Ishikawa (cell line): ENCODE results near the gene BLM.

Source experiments
- CEBPB ChIP-seq: IDR thresholded peaks from 2 replicates; pipeline ENCODE4 v1.6.1; 2012
- CREB1 ChIP-seq: IDR thresholded peaks from 2 replicates; pipeline ENCODE4 v1.6.1; 2012; ENCODE audit warnings: low read depth
- EGR1 ChIP-seq: IDR thresholded peaks from 2 replicates; pipeline ENCODE4 v1.6.1; 2012
- EP300 ChIP-seq: IDR thresholded peaks from 2 replicates; pipeline ENCODE4 v1.6.1; 2012; ENCODE audit warnings: borderline replicate concordance
- FOXM1 ChIP-seq: IDR thresholded peaks from 2 replicates; pipeline ENCODE4 v1.6.1; 2012; ENCODE audit warnings: low read depth, borderline replicate concordance
- NFIC ChIP-seq: IDR thresholded peaks from 2 replicates; pipeline ENCODE4 v1.6.1; 2012
- RAD21 ChIP-seq: IDR thresholded peaks from 2 replicates; pipeline ENCODE4 v1.6.1; 2012; ENCODE audit warnings: low read depth
- REST ChIP-seq: IDR thresholded peaks from 2 replicates; pipeline ENCODE4 v1.6.1; 2012; ENCODE audit warnings: low read depth, mild to moderate bottlenecking
- TAF1 ChIP-seq: IDR thresholded peaks from 2 replicates; pipeline ENCODE4 v1.6.1; 2012; ENCODE audit warnings: low read depth, mild to moderate bottlenecking
- TCF12 ChIP-seq: IDR thresholded peaks from 2 replicates; pipeline ENCODE4 v1.6.1; 2012; ENCODE audit warnings: low read depth
- TEAD4 ChIP-seq: IDR thresholded peaks from 2 replicates; pipeline ENCODE4 v1.6.1; 2012
- YY1 ChIP-seq: IDR thresholded peaks from 2 replicates; pipeline ENCODE4 v1.6.1; 2012; ENCODE audit warnings: low read depth
- ZBTB7A ChIP-seq: IDR thresholded peaks from 2 replicates; pipeline ENCODE4 v1.6.1; 2012; ENCODE audit warnings: low read depth
- TF ChIP-seq, protein P1 (sequence below): IDR thresholded peaks from 2 replicates; pipeline ENCODE4 v1.6.1; 2012
- TF ChIP-seq, protein P2 (sequence below): IDR thresholded peaks from 2 replicates; pipeline ENCODE4 v1.6.1; 2012

Gene BLM

DNA sequence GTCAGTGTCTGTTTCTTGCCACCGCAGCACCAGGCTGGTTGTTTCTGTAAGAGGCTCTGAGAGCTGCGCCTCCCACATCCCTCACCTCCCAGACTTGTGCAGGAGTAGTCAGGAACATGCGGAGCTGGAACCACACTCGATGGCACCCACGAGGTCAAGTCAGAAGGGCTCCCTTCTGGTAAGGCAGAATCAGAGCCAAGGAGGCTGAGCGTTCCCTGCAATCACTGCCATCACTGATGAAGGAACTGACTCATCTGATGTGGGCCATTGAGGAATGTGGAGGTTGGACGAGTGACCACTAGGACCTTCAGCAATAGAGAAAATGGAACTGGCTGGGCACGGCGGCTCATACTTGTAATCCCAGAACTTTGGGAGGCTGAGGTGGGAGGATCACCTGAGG is 35.7 kb upstream of the BLM start:
- no peak for TF ChIP-seq CREB1

- TF ChIP-seq EP300 (no peak), NFIC (no peak), EGR1 (no peak), CREB1 (no peak), TEAD4 (no peak), TAF1 (no peak), TCF12 (no peak), YY1 (no peak), REST (no peak), CEBPB (no peak), RAD21 (no peak), FOXM1 (no peak), ZBTB7A (no peak)
- TF ChIP-seq, protein P1, sequence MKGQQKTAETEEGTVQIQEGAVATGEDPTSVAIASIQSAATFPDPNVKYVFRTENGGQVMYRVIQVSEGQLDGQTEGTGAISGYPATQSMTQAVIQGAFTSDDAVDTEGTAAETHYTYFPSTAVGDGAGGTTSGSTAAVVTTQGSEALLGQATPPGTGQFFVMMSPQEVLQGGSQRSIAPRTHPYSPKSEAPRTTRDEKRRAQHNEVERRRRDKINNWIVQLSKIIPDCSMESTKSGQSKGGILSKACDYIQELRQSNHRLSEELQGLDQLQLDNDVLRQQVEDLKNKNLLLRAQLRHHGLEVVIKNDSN: no peak
- TF ChIP-seq, protein P2, sequence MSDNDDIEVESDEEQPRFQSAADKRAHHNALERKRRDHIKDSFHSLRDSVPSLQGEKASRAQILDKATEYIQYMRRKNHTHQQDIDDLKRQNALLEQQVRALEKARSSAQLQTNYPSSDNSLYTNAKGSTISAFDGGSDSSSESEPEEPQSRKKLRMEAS: no peak
Observed at GRCh38 chr15:90683371-90683770, 33.8 kb upstream of the BLM start.

GRCh38 chr15:90683876-90684275 is 33.3 kb upstream of the BLM start:
- TF ChIP-seq, protein P1: no peak
- TF ChIP-seq REST (no peak), TAF1 (no peak), TEAD4 (no peak), FOXM1 (no peak), RAD21 (no peak), YY1 (no peak), EP300 (no peak), NFIC (no peak), TCF12 (no peak), CEBPB (no peak), CREB1 (no peak), EGR1 (no peak), ZBTB7A (no peak)
- TF ChIP-seq, protein P2: no peak

DNA sequence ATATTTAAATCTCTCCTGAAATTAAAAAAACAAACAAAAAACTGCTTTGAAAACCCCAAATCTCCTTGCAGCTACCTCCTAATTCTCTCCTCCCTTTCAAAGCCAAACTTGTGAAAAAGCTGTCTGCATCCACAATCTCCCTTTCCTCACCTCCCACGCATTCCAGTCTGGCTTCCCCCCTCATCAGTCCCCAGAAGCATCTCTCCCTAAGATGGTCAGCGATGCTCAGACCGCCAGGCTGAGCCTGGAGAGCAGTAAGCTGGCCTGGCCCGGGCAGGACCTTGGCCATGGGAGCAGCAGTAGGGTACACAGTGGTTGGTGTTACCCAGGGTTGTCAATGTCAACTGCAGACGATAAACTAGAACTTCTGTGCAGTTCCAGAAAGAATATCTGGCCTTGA is 32.9 kb upstream of the BLM start:
- TF ChIP-seq CREB1 (no peak), TAF1 (no peak), RAD21 (no peak), REST (no peak), TEAD4 (no peak), YY1 (no peak), FOXM1 (no peak), TCF12 (no peak), ZBTB7A (no peak), CEBPB (no peak), NFIC (no peak), EP300 (no peak), EGR1 (no peak)
- TF ChIP-seq, protein P1: no peak
- TF ChIP-seq, protein P2: no peak
